NCI-H2029 (cell line): ENCODE measurements around the gene CD276.
A peak's percentile ranks its signal among the peaks of the same experiment; 100 is the strongest.
"Not testable (repeated sequence)": the region's sequence is repeated elsewhere in the genome, so short reads cannot be mapped to it uniquely, and the experiment has no call there.

Experiments used
- DNase-seq: peaks from one replicate; lab custom pipeline; 2025; lab: John Stamatoyannopoulos, UW

Gene CD276

GRCh38 chr15:73709686-73710085, 25.5 kb downstream of the CD276 start:
- no peak for DNase-seq

GRCh38 chr15:73710321-73710720, 26.1 kb downstream of the CD276 start:
- DNase-seq, result no peak

- no peak for DNase-seq
Measured at GRCh38 chr15:73711526-73711925, 27.3 kb downstream of the CD276 start.

GRCh38 chr15:73712107-73712506, 27.9 kb downstream of the CD276 start:
- DNase-seq, result no peak

GRCh38 chr15:73714695-73715301, 30.6 kb downstream of the CD276 start:
- DNase-seq, result no peak

GRCh38 chr15:73715417-73715816, 31.2 kb downstream of the CD276 start:
- DNase-seq, result no peak

- peak; percentile 81 for DNase-seq
Measured at GRCh38 chr15:73716417-73716816, 32.2 kb downstream of the CD276 start.

GRCh38 chr15:73717206-73717605, 33.0 kb downstream of the CD276 start:
- no peak for DNase-seq

GRCh38 chr15:73717802-73718201, 33.6 kb downstream of the CD276 start:
- DNase-seq, result no peak

GRCh38 chr15:73718694-73719093, 34.5 kb downstream of the CD276 start:
- no peak for DNase-seq

GRCh38 chr15:73722425-73722824, 38.2 kb downstream of the CD276 start:
- no peak for DNase-seq

GRCh38 chr15:73723191-73723590, 39.0 kb downstream of the CD276 start:
- no peak for DNase-seq

- DNase-seq, result no peak
Measured at GRCh38 chr15:73724212-73724611, 40.0 kb downstream of the CD276 start.

- no peak for DNase-seq
Measured at GRCh38 chr15:73727330-73727976, 43.3 kb downstream of the CD276 start.

GRCh38 chr15:73732051-73732450, 47.9 kb downstream of the CD276 start:
- DNase-seq, result not testable (repeated sequence)

GRCh38 chr15:73732930-73733329, 48.7 kb downstream of the CD276 start:
- DNase-seq, result no peak

- DNase-seq, result no peak
Measured at GRCh38 chr15:73737535-73737934, 53.4 kb downstream of the CD276 start.

- no peak for DNase-seq
Measured at GRCh38 chr15:73740152-73741048, 56.2 kb downstream of the CD276 start.

GRCh38 chr15:73741321-73741836, 57.2 kb downstream of the CD276 start:
- DNase-seq, result no peak

- no peak for DNase-seq
Measured at GRCh38 chr15:73744293-73744692, 60.1 kb downstream of the CD276 start.

GRCh38 chr15:73745073-73745472, 60.9 kb downstream of the CD276 start:
- no peak for DNase-seq

- no peak for DNase-seq
Measured at GRCh38 chr15:73746261-73746660, 62.1 kb downstream of the CD276 start.

GRCh38 chr15:73746883-73747282, 62.7 kb downstream of the CD276 start:
- no peak for DNase-seq
